ENCODE measurements around the gene KDM4C.

The KDM4C gene

DNA sequence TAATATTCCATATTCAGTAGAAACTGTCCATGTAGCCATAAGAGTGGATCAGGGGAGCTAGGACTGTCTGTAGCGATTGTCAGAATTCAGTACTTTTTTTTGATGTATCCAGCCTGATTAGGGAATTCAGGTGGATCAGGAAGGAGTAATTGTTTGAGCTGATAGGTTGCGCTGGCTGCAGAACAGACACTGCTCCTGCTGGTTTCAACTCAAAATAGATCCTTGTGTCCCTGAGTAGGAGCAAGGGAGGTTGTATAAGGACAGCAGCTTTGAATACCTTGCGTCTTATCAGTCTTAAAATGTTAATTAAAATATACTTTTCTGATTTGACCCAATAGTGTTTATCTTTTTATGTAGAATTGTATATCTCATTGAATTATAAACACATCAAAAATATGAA lies 229.6 kb downstream of the KDM4C start:
- Histone ChIP-seq H3K4me1 (no peaks in the 10 kb centered on the region), H3K27ac (no peak overlapping the region), H3K36me3 (peaks cover 40 to 67% (median 48%) of the 10 kb centered on the region in 3 donors), H3K9me3 (no peaks in the 10 kb centered on the region), H3K4me3 (no peak overlapping the region), H3K27me3 (no peaks in the 10 kb centered on the region)
- DNase-seq = no peak
- TF ChIP-seq, protein P1, sequence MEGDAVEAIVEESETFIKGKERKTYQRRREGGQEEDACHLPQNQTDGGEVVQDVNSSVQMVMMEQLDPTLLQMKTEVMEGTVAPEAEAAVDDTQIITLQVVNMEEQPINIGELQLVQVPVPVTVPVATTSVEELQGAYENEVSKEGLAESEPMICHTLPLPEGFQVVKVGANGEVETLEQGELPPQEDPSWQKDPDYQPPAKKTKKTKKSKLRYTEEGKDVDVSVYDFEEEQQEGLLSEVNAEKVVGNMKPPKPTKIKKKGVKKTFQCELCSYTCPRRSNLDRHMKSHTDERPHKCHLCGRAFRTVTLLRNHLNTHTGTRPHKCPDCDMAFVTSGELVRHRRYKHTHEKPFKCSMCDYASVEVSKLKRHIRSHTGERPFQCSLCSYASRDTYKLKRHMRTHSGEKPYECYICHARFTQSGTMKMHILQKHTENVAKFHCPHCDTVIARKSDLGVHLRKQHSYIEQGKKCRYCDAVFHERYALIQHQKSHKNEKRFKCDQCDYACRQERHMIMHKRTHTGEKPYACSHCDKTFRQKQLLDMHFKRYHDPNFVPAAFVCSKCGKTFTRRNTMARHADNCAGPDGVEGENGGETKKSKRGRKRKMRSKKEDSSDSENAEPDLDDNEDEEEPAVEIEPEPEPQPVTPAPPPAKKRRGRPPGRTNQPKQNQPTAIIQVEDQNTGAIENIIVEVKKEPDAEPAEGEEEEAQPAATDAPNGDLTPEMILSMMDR (IDR thresholded peaks at IDR 0.05) = no peak
- intact Hi-C loops (cut with DNase I; ENCODE audit: low total_unique reads) = no loop called here

DNA sequence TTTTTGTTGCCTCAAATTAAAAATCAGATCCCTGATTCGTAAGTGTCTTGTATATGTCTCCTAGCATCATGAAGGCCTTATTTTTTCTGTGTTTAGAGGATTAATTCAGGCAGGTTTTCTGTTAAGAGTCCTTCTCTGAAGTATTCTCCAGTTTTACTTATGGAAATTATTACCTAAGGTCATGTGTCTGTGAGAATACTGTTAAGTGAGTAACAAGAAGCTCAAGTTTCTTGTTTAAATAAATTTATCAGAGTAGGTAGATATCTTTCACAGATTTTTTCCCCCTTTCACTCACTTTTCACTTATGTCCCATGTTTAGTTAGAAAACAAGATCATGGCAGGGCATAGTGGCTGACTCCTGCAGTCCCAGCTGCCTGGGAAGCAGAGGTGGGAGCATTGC lies 233.6 kb downstream of the KDM4C start:
- no peaks in the 10 kb centered on the region for H3K9me3 ChIP-seq
- H3K27me3 ChIP-seq = no peaks in the 10 kb centered on the region
- intact Hi-C loops (cut with DNase I; ENCODE audit: low total_unique reads) = no loop called here
- TF ChIP-seq, protein P1 (IDR thresholded peaks at IDR 0.05) = no peak
- H3K4me1 ChIP-seq = no peaks in the 10 kb centered on the region
- H3K27ac ChIP-seq = no peak overlapping the region
- no peak for DNase-seq
- peaks cover 28 to 62% (median 42%) of the 10 kb centered on the region in 3 donors for H3K36me3 ChIP-seq
- no peak overlapping the region for H3K4me3 ChIP-seq

DNA sequence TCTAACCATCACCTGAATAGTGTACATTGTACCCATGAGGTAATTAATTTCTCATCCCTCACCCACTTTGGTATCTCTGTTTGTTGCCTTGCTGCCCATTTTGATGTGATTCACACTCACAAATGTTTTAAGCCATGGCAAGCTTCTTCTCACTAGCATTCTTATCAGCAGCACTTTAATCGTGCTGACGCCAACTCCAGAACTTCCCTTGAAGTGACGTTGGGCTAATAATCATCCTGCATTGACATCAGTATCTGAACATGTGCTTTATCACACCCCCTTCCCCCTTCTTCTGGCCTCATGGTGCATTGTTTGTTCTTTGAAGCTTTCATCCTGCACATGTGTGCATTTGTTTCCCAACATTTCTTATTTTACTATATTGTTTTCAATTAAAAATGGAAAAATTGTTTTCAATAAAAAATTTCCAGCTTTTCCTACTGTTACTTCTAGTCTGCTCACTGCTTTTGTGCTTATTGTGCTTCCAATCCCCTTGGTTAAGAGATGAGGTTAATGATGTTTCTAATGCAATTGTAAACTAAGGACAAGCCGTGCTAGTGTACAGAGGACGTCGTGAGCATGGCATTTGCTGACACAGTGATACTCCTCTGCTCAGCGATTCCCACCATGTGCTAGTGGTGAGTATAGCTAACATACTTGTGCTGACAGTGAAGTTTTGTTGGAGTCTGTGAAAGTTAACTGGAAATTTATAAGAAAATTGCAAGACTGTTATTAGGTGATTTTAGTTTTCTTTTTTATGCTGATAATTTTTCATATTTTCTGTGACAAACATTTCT lies 238.5 kb downstream of the KDM4C start:
- intact Hi-C loops (cut with DNase I; ENCODE audit: low total_unique reads) = no loop called here

DNA sequence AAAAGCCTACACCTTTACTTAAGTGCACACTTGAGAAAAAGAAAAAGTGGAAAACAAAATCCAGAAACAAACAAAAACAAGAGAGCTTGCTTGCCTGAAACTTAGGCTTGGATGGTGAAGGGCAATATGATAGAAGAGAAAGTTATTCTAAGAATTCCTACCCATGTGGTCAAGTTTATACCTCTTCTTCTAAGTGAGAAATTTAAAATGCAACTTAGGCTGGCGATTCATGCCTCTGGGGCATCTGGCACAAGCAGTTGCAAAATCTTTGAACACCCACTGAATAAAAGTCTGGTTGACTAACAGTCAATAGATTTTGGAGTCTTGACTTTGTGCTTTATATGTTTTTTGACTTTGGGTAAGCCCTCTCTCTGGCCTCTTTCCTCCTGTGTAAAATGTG lies 239.6 kb downstream of the KDM4C start:
- H3K36me3 ChIP-seq = peaks cover 16 to 30% (median 21%) of the 10 kb centered on the region in 3 donors

More for the DNA sequence above, 238.5 kb downstream of the KDM4C start:
- Histone ChIP-seq H3K4me1 (no peaks in the 10 kb centered on the region), H3K27me3 (no peaks in the 10 kb centered on the region), H3K4me3 (no peak overlapping the region), H3K27ac (no peak overlapping the region), H3K36me3 (peaks cover 16 to 30% (median 29%) of the 10 kb centered on the region in 3 donors), H3K9me3 (no peaks in the 10 kb centered on the region)
- TF ChIP-seq, protein P1 (IDR thresholded peaks at IDR 0.05) = no peak
- DNase-seq = no peak

DNA sequence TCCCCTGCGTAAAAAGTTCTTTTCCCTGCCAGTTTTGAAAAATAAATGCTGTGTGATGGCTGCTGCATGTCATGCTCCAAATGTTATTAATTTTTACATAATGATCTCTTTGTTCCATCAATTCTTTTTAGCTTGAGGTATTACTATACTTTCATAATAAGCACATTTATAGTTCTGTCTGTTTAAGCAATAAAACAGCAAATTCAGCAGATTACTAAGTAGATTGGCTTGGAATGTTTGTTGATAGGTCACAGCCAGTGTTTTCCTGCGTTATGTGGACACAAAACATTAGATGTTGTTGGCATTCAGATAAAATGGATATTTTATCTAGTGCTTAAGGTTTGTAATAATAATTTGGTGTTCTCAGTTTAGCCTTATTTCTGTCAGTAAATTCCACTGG lies 242.0 kb downstream of the KDM4C start:
- Histone ChIP-seq H3K36me3 (peaks cover 13 to 20% (median 18%) of the 10 kb centered on the region in 3 donors), H3K27me3 (no peaks in the 10 kb centered on the region), H3K4me3 (no peak overlapping the region), H3K9me3 (no peaks in the 10 kb centered on the region), H3K27ac (no peak overlapping the region), H3K4me1 (no peaks in the 10 kb centered on the region)
- TF ChIP-seq, protein P1 (IDR thresholded peaks at IDR 0.05) = no peak
- no peak for DNase-seq
- intact Hi-C loops (cut with DNase I; ENCODE audit: low total_unique reads) = no loop called here

More for the DNA sequence above, 239.6 kb downstream of the KDM4C start:
- no peaks in the 10 kb centered on the region for H3K27me3 ChIP-seq
- H3K9me3 ChIP-seq = no peaks in the 10 kb centered on the region
- H3K4me3 ChIP-seq = no peak overlapping the region
- intact Hi-C loops (cut with DNase I; ENCODE audit: low total_unique reads) = no loop called here
- no peak overlapping the region for H3K27ac ChIP-seq
- no peaks in the 10 kb centered on the region for H3K4me1 ChIP-seq
- DNase-seq = no peak
- TF ChIP-seq, protein P1 (IDR thresholded peaks at IDR 0.05) = no peak
